Measurements from ENCODE around the gene MN1. TPM values are rescaled to one million over a fixed set of nuclear protein-coding genes. Genes with fewer than 3 reads are reported as not detected.

The MN1 gene
- polyA plus RNA-seq, 3 donors = 0.06 to 0.38 (median 0.29) TPM

DNA sequence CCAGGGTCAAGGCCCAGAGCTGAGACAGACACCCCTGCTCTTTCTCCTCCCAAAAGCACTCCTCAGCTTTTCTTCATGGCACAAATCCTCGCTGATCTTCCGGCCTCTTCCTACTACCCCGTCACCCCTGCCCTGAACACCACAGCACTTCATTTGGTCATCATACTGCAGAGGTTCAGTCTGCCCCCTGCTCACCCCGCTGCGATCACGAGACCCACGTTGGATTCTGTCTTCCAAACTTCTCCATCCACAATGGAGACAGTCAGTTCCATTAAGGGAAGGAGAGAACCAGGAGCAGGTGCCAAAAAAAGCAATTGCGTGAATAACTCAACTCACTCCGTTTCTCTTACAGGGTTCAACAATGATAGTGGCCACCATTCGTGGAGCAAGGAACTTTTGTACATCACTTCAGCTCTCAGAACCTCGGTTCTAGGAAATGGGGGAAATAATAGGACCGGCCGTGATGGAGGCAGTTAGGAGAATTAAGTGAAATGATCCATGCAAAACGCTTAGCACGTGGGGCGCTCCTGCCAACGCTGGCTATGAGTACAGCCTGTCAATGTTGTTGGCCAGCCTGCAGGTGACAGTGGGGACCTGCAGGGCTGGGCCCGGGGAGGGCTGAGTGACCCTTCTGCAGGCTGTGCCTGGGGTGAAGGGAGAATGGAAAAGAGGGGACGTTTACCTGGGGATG is 45.9 kb downstream of the MN1 start:
- Mint-ChIP-seq H3K27me3 (ENCODE audit: low read depth in 3 of 3) (peaks cover 0 to 5% (median 4%) of the 10 kb centered on the region in 3 donors), H3K4me1 (peaks cover under 1% of the 10 kb centered on the region), H3K4me3 (no peak overlapping the region), H3K9me3 (no peaks in the 10 kb centered on the region), H3K27ac (no peak overlapping the region), H3K36me3 (no peaks in the 10 kb centered on the region)
- Histone ChIP-seq H3K27me3 (ENCODE audit: control insufficient read depth in 2 of 2, insufficient read depth in 2 of 2, low read length in 2 of 2) (no peaks in the 10 kb centered on the region), H4K20me1 (ENCODE audit: insufficient read depth, low read length) (no peaks in the 10 kb centered on the region), H3K9ac (ENCODE audit: insufficient read depth, low read length, poor library complexity, severe bottlenecking) (no peak overlapping the region), H3K9me3 (replicated peaks in 1 of 2; ENCODE audit: control insufficient read depth in 1 of 2, insufficient read depth in 1 of 2, low read length in 2 of 2) (no peaks in the 10 kb centered on the region), H3K4me3 (replicated peaks in 1 of 3; ENCODE audit: low read depth in 2 of 3, low read length in 3 of 3) (no peak overlapping the region), H3K36me3 (replicated peaks in 1 of 2; ENCODE audit: control insufficient read depth in 1 of 2, insufficient read depth in 2 of 2, low read length in 2 of 2) (no peaks in the 10 kb centered on the region), H3K4me1 (ENCODE audit: control insufficient read depth in 1 of 2, insufficient read depth in 2 of 2, low read length in 2 of 2) (no peaks in the 10 kb centered on the region), H3K27ac (ENCODE audit: low read depth in 1 of 2, low read length in 2 of 2) (no peak overlapping the region), H2AFZ (ENCODE audit: insufficient read depth, low read depth, low read length, poor library complexity, severe bottlenecking) (no peak overlapping the region), H3K79me2 (ENCODE audit: insufficient read depth, low read length) (no peaks in the 10 kb centered on the region), H3K4me2 (replicated peaks; ENCODE audit: extremely low read depth, low read length, poor library complexity, severe bottlenecking) (no peak overlapping the region)
- TF ChIP-seq, protein P1, sequence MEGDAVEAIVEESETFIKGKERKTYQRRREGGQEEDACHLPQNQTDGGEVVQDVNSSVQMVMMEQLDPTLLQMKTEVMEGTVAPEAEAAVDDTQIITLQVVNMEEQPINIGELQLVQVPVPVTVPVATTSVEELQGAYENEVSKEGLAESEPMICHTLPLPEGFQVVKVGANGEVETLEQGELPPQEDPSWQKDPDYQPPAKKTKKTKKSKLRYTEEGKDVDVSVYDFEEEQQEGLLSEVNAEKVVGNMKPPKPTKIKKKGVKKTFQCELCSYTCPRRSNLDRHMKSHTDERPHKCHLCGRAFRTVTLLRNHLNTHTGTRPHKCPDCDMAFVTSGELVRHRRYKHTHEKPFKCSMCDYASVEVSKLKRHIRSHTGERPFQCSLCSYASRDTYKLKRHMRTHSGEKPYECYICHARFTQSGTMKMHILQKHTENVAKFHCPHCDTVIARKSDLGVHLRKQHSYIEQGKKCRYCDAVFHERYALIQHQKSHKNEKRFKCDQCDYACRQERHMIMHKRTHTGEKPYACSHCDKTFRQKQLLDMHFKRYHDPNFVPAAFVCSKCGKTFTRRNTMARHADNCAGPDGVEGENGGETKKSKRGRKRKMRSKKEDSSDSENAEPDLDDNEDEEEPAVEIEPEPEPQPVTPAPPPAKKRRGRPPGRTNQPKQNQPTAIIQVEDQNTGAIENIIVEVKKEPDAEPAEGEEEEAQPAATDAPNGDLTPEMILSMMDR (IDR thresholded peaks at IDR 0.05) = no peak
- WGBS (ENCODE audit: insufficient coverage) = 90% methylated on average over 15 of the region's 19 CpGs
- intact Hi-C loops (cut with micrococcal nuclease) = no loop called here
- no peak for DNase-seq

GRCh38 chr22:27754888-27755480 is 46.6 kb downstream of the MN1 start:
- H4K20me1 ChIP-seq (ENCODE audit: insufficient read depth, low read length) = no peaks in the 10 kb centered on the region
- TF ChIP-seq, protein P1 (IDR thresholded peaks at IDR 0.05) = no peak
- H3K4me1 Mint-ChIP-seq = no peaks in the 10 kb centered on the region
- H3K27me3 Mint-ChIP-seq (ENCODE audit: low read depth in 3 of 3) = peaks cover 2 to 5% (median 4%) of the 10 kb centered on the region in 3 donors
- H3K4me3 ChIP-seq (replicated peaks in 1 of 3; ENCODE audit: low read depth in 2 of 3, low read length in 3 of 3) = no peak overlapping the region
- DNase-seq = no peak
- H3K79me2 ChIP-seq (ENCODE audit: insufficient read depth, low read length) = no peaks in the 10 kb centered on the region
- whole genome bisulfite sequencing (ENCODE audit: insufficient coverage) = 97% methylated on average over 6 of the region's 8 CpGs
- no peak overlapping the region for H3K27ac Mint-ChIP-seq
- no peaks in the 10 kb centered on the region for H3K9me3 ChIP-seq (replicated peaks in 1 of 2; ENCODE audit: control insufficient read depth in 1 of 2, insufficient read depth in 1 of 2, low read length in 2 of 2)
- H3K9me3 Mint-ChIP-seq = no peaks in the 10 kb centered on the region
- no peak overlapping the region for H3K4me3 Mint-ChIP-seq
- intact Hi-C loops (cut with micrococcal nuclease) = no loop called here
- no peaks in the 10 kb centered on the region for H3K36me3 ChIP-seq (replicated peaks in 1 of 2; ENCODE audit: control insufficient read depth in 1 of 2, insufficient read depth in 2 of 2, low read length in 2 of 2)
- H2AFZ ChIP-seq (ENCODE audit: insufficient read depth, low read depth, low read length, poor library complexity, severe bottlenecking) = no peak overlapping the region
- no peak overlapping the region for H3K4me2 ChIP-seq (replicated peaks; ENCODE audit: extremely low read depth, low read length, poor library complexity, severe bottlenecking)
- no peaks in the 10 kb centered on the region for H3K27me3 ChIP-seq (ENCODE audit: control insufficient read depth in 2 of 2, insufficient read depth in 2 of 2, low read length in 2 of 2)
- H3K9ac ChIP-seq (ENCODE audit: insufficient read depth, low read length, poor library complexity, severe bottlenecking) = no peak overlapping the region
- no peaks in the 10 kb centered on the region for H3K4me1 ChIP-seq (ENCODE audit: control insufficient read depth in 1 of 2, insufficient read depth in 2 of 2, low read length in 2 of 2)
- no peak overlapping the region for H3K27ac ChIP-seq (ENCODE audit: low read depth in 1 of 2, low read length in 2 of 2)
- H3K36me3 Mint-ChIP-seq = no peaks in the 10 kb centered on the region

Measured in CD14-positive monocyte (primary cell).